SK-N-SH treated with all-trans-retinoic acid at 6 μM for 48 hours (cell line): ENCODE data around the gene ARVCF.

Experiments used
- ATAC-seq: fragments of 200-7000 bp; cut with Tn5 transposase; 3 replicates; pipeline ENCODE4 v1.9.1; 2020; ENCODE audit warnings: mild to moderate bottlenecking, moderate library complexity
- BACH2 ChIP-seq: fragments of 250-450 bp; sonication (Bioruptor Pico); IDR thresholded peaks from 2 replicates; pipeline ENCODE4 v1.9.0; 2021; ENCODE audit warnings: mild to moderate bottlenecking, borderline replicate concordance
- CSDC2 ChIP-seq: fragments of 250-450 bp; sonication (Bioruptor Pico); IDR thresholded peaks from 2 replicates; pipeline ENCODE4 v1.5.0; 2020; ENCODE audit warnings: mild to moderate bottlenecking, moderate library complexity
- GLIS3 ChIP-seq: fragments of 250-450 bp; sonication (Bioruptor Pico); IDR thresholded peaks from 2 replicates; pipeline ENCODE4 v1.5.0; 2020; ENCODE audit warnings: mild to moderate bottlenecking, moderate library complexity
- OSR1 ChIP-seq: fragments of 250-450 bp; sonication (Bioruptor Pico); IDR thresholded peaks from 2 replicates; pipeline ENCODE4 v1.8.0; 2022; ENCODE audit warnings: moderate library complexity, mild to moderate bottlenecking, inconsistent platforms
- PPARA ChIP-seq: fragments of 250-450 bp; sonication (Bioruptor Pico); IDR thresholded peaks from 2 replicates; pipeline ENCODE4 v1.5.0; 2020; ENCODE audit warnings: mild to moderate bottlenecking, borderline replicate concordance
- RARB ChIP-seq: fragments of 250-450 bp; sonication (Bioruptor Pico); IDR thresholded peaks from 2 replicates; pipeline ENCODE4 v1.8.0; 2021; ENCODE audit warnings: mild to moderate bottlenecking, moderate library complexity
- SNAI2 ChIP-seq: fragments of 250-450 bp; sonication (Bioruptor Pico); IDR thresholded peaks from 2 replicates; pipeline ENCODE4 v1.5.0; 2020; ENCODE audit warnings: mild to moderate bottlenecking, moderate library complexity
- TCF4 ChIP-seq: fragments of 250-450 bp; sonication (Bioruptor Pico); IDR thresholded peaks from 2 replicates; pipeline ENCODE4 v1.8.0; 2021; ENCODE audit warnings: mild to moderate bottlenecking, moderate library complexity, borderline replicate concordance
- TOX ChIP-seq: fragments of 250-450 bp; sonication (Bioruptor Pico); IDR thresholded peaks from 2 replicates; pipeline ENCODE4 v1.8.0; 2021; ENCODE audit warnings: mild to moderate bottlenecking, moderate library complexity, borderline replicate concordance
- ZC3H10 ChIP-seq: fragments of 250-450 bp; sonication (Bioruptor Pico); IDR thresholded peaks from 2 replicates; pipeline ENCODE4 v1.5.1; 2021; ENCODE audit warnings: mild to moderate bottlenecking, moderate library complexity
- ZFP3 ChIP-seq: fragments of 250-450 bp; sonication (Bioruptor Pico); IDR thresholded peaks from 2 replicates; pipeline ENCODE4 v1.5.0; 2020; ENCODE audit warnings: mild to moderate bottlenecking, moderate library complexity
- ZFP30 ChIP-seq: fragments of 450-650 bp; formaldehyde crosslinking; IDR thresholded peaks from 2 replicates; pipeline ENCODE4 v1.5.0; 2022; ENCODE audit warnings: mild to moderate bottlenecking, moderate library complexity
- ZNF565 ChIP-seq: fragments of 450-650 bp; formaldehyde crosslinking; conservative IDR thresholded peaks from 2 replicates; pipeline ENCODE4 v1.5.0; 2020; ENCODE audit warnings: low read depth, mild to moderate bottlenecking, moderate library complexity
- ZNF70 ChIP-seq: fragments of 450-650 bp; formaldehyde crosslinking; IDR thresholded peaks from 2 replicates; pipeline ENCODE4 v1.5.0; 2020; ENCODE audit warnings: mild to moderate bottlenecking, moderate library complexity
- ZNF8 ChIP-seq: fragments of 450-650 bp; formaldehyde crosslinking; IDR thresholded peaks from 2 replicates; pipeline ENCODE4 v1.5.0; 2020; ENCODE audit warnings: mild to moderate bottlenecking, moderate library complexity
- TF ChIP-seq, protein P1 (sequence below): fragments of 250-450 bp; sonication (Bioruptor Pico); IDR thresholded peaks from 2 replicates; pipeline ENCODE4 v1.8.0; 2020; ENCODE audit warnings: mild to moderate bottlenecking, moderate library complexity, borderline replicate concordance
- TF ChIP-seq, protein P2 (sequence below): fragments of 250-450 bp; sonication (Bioruptor Pico); IDR thresholded peaks from 2 replicates; pipeline ENCODE4 v1.8.0; 2021; ENCODE audit warnings: low read depth, mild to moderate bottlenecking, moderate library complexity, borderline replicate concordance
- TF ChIP-seq, protein P3 (sequence below): fragments of 250-450 bp; sonication (Bioruptor Pico); IDR thresholded peaks from 2 replicates; pipeline ENCODE4 v1.5.1; 2021; ENCODE audit warnings: mild to moderate bottlenecking, moderate library complexity
- TF ChIP-seq, protein P4 (sequence below): fragments of 250-450 bp; sonication (Bioruptor Pico); IDR thresholded peaks from 2 replicates; pipeline ENCODE4 v1.5.1; 2020; ENCODE audit warnings: low read depth, mild to moderate bottlenecking, moderate library complexity
- TF ChIP-seq, protein P5 (sequence below): fragments of 250-450 bp; sonication (Bioruptor Pico); IDR thresholded peaks from 2 replicates; pipeline ENCODE4 v1.5.0; 2020; ENCODE audit warnings: mild to moderate bottlenecking, moderate library complexity

The ARVCF gene

DNA sequence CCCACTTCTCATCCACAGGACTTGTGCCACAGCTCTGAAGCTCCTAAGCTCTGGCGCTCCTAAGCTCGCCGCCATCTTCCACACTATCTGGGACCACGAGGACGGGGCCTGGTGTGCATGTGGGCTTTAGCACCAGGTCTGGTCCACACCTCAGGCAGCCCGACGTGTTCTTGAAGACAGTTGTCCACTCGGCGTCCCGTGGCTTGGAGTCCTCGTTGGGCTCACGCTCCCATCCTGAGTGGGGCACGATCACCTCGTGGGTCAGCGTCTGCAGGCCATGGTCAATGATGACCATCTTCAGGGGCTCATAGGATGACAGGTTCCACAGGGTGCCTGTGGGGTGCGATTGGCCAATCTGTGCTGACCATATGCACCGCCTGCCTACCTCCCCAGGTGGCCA, 37.9 kb downstream of the ARVCF start (continued):
- TF ChIP-seq, protein P1, sequence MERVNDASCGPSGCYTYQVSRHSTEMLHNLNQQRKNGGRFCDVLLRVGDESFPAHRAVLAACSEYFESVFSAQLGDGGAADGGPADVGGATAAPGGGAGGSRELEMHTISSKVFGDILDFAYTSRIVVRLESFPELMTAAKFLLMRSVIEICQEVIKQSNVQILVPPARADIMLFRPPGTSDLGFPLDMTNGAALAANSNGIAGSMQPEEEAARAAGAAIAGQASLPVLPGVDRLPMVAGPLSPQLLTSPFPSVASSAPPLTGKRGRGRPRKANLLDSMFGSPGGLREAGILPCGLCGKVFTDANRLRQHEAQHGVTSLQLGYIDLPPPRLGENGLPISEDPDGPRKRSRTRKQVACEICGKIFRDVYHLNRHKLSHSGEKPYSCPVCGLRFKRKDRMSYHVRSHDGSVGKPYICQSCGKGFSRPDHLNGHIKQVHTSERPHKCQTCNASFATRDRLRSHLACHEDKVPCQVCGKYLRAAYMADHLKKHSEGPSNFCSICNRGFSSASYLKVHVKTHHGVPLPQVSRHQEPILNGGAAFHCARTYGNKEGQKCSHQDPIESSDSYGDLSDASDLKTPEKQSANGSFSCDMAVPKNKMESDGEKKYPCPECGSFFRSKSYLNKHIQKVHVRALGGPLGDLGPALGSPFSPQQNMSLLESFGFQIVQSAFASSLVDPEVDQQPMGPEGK (CRISPR knock-in tag), result no peak
- TF ChIP-seq GLIS3 (CRISPR knock-in tag) (no peak), ZFP3 (CRISPR knock-in tag) (no peak), TOX (CRISPR knock-in tag) (no peak), ZFP30 (CRISPR knock-in tag) (no peak), PPARA (CRISPR knock-in tag) (no peak)
- TF ChIP-seq, protein P2, sequence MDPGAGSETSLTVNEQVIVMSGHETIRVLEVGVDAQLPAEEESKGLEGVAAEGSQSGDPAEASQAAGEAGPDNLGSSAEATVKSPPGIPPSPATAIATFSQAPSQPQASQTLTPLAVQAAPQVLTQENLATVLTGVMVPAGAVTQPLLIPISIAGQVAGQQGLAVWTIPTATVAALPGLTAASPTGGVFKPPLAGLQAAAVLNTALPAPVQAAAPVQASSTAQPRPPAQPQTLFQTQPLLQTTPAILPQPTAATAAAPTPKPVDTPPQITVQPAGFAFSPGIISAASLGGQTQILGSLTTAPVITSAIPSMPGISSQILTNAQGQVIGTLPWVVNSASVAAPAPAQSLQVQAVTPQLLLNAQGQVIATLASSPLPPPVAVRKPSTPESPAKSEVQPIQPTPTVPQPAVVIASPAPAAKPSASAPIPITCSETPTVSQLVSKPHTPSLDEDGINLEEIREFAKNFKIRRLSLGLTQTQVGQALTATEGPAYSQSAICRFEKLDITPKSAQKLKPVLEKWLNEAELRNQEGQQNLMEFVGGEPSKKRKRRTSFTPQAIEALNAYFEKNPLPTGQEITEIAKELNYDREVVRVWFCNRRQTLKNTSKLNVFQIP (CRISPR knock-in tag), result no peak

GRCh38 chr22:19977296-19978243, 39.1 kb downstream of the ARVCF start:
- TF ChIP-seq BACH2 (no peak), PPARA (CRISPR knock-in tag) (no peak), CSDC2 (no peak), SNAI2 (no peak), GLIS3 (CRISPR knock-in tag) (no peak), OSR1 (no peak), ZC3H10 (no peak), ZNF8 (no peak), ZNF70 (CRISPR knock-in tag) (no peak), TOX (CRISPR knock-in tag) (no peak), TCF4 (no peak), ZNF565 (no peak), RARB (CRISPR knock-in tag) (no peak)
- TF ChIP-seq, protein P3, sequence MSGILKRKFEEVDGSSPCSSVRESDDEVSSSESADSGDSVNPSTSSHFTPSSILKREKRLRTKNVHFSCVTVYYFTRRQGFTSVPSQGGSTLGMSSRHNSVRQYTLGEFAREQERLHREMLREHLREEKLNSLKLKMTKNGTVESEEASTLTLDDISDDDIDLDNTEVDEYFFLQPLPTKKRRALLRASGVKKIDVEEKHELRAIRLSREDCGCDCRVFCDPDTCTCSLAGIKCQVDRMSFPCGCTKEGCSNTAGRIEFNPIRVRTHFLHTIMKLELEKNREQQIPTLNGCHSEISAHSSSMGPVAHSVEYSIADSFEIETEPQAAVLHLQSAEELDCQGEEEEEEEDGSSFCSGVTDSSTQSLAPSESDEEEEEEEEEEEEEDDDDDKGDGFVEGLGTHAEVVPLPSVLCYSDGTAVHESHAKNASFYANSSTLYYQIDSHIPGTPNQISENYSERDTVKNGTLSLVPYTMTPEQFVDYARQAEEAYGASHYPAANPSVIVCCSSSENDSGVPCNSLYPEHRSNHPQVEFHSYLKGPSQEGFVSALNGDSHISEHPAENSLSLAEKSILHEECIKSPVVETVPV (CRISPR knock-in tag), result no peak
- TF ChIP-seq, protein P1 (CRISPR knock-in tag), result no peak
- TF ChIP-seq, protein P4, sequence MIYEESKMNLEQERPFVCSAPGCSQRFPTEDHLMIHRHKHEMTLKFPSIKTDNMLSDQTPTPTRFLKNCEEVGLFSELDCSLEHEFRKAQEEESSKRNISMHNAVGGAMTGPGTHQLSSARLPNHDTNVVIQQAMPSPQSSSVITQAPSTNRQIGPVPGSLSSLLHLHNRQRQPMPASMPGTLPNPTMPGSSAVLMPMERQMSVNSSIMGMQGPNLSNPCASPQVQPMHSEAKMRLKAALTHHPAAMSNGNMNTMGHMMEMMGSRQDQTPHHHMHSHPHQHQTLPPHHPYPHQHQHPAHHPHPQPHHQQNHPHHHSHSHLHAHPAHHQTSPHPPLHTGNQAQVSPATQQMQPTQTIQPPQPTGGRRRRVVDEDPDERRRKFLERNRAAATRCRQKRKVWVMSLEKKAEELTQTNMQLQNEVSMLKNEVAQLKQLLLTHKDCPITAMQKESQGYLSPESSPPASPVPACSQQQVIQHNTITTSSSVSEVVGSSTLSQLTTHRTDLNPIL (CRISPR knock-in tag), result no peak
- TF ChIP-seq, protein P5, sequence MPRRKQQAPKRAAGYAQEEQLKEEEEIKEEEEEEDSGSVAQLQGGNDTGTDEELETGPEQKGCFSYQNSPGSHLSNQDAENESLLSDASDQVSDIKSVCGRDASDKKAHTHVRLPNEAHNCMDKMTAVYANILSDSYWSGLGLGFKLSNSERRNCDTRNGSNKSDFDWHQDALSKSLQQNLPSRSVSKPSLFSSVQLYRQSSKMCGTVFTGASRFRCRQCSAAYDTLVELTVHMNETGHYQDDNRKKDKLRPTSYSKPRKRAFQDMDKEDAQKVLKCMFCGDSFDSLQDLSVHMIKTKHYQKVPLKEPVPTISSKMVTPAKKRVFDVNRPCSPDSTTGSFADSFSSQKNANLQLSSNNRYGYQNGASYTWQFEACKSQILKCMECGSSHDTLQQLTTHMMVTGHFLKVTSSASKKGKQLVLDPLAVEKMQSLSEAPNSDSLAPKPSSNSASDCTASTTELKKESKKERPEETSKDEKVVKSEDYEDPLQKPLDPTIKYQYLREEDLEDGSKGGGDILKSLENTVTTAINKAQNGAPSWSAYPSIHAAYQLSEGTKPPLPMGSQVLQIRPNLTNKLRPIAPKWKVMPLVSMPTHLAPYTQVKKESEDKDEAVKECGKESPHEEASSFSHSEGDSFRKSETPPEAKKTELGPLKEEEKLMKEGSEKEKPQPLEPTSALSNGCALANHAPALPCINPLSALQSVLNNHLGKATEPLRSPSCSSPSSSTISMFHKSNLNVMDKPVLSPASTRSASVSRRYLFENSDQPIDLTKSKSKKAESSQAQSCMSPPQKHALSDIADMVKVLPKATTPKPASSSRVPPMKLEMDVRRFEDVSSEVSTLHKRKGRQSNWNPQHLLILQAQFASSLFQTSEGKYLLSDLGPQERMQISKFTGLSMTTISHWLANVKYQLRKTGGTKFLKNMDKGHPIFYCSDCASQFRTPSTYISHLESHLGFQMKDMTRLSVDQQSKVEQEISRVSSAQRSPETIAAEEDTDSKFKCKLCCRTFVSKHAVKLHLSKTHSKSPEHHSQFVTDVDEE (CRISPR knock-in tag), result no peak
- TF ChIP-seq, protein P2 (CRISPR knock-in tag), result no peak
- TF ChIP-seq, all 23 proteins: peak for 0
- ATAC-seq, result no peak
